Glutamatergic neuron (in vitro differentiated cells): ENCODE measurements around the gene MPV17L2. TPM values are rescaled to one million over a fixed set of nuclear protein-coding genes. Genes with fewer than 3 reads are reported as not detected.
A peak's percentile ranks its signal among the peaks of the same experiment; 100 is the strongest.
"Not testable (repeated sequence)": the region's sequence is repeated elsewhere in the genome, so short reads cannot be mapped to it uniquely, and the experiment has no call there.

Experiments
- DNase-seq: peaks from one replicate; pipeline ENCODE4 v3.0.0; 2022
- H3K27ac Mint-ChIP-seq: one replicate; pipeline ENCODE4 v1.8.0; 2020; ENCODE audit warnings: mild to moderate bottlenecking, mixed read lengths, inconsistent platforms; ENCODE audit not compliant: unreplicated experiment
- H3K27me3 Mint-ChIP-seq: one replicate; pipeline ENCODE4 v1.8.0; 2020; ENCODE audit warnings: mild to moderate bottlenecking, moderate library complexity, mixed read lengths, inconsistent platforms; ENCODE audit not compliant: unreplicated experiment
- H3K36me3 Mint-ChIP-seq: one replicate; pipeline ENCODE4 v1.8.0; 2020; ENCODE audit warnings: mild to moderate bottlenecking, mixed read lengths, inconsistent platforms; ENCODE audit not compliant: unreplicated experiment
- H3K4me1 Mint-ChIP-seq: one replicate; pipeline ENCODE4 v1.8.0; 2020; ENCODE audit warnings: mild to moderate bottlenecking, low read depth, mixed read lengths, inconsistent platforms; ENCODE audit not compliant: unreplicated experiment
- H3K4me3 Mint-ChIP-seq: one replicate; pipeline ENCODE4 v1.8.0; 2020; ENCODE audit warnings: mild to moderate bottlenecking, mixed read lengths, inconsistent platforms; ENCODE audit not compliant: unreplicated experiment
- H3K9me3 Mint-ChIP-seq: one replicate; pipeline ENCODE4 v1.8.0; 2020; ENCODE audit warnings: mild to moderate bottlenecking, moderate library complexity, mixed read lengths, inconsistent platforms; ENCODE audit not compliant: unreplicated experiment
- total RNA-seq: library from RNA; stranded (reverse); fragmentation: NEBNext Ultra II Directional; extraction: Animal tissue kit (Norgen Biotek cat#: 25700); gene quantifications from one replicate; pipeline ENCODE4 v1.2.1, GENCODE V29; 2021; ENCODE audit not compliant: unreplicated experiment
- TF ChIP-seq, protein P1 (sequence below): fragments of 200-600 bp; sonication (generic); IDR thresholded peaks from one replicate; pipeline ENCODE4 v1.5.0; 2021; ENCODE audit not compliant: partially characterized antibody, unreplicated experiment

Gene MPV17L2
- total RNA-seq, 1 donor from 2014 or later: 17.9 TPM

DNA sequence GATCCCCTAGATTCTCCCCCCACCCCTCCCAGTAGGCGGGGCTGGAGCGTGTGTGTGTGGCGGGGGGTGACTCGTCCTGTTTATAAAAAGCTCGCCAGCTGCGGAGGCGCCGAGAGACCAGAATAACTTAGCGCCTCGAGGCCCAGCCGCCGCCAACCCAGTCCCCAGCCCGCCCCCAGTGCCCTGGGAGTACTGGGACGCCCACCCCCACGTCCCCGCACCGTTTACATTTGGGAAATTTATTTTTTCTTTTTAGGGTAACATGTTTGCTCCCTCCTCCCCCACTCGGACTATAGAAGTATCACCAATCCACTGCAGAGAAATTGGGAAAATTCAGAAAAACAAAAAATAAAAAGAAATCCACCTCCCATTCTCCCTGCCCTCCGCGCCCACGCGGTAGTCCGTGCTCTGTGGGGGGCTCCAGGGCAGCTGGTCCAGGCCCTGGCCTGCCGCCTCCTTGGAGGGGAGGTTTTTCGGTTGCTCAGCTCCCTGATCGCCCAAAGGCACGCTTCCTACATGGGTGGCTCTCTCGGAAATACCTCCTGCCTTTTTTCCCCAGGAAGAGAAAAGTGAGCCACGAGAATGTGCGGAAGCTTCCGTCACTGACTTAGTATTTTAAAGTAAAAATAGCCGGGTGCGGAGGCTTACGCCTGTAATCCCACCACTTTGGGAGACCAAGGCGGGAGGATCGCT lies 12.3 kb downstream of the MPV17L2 start:
- Mint-ChIP-seq H3K27me3 (peaks cover 3% of the 10 kb centered on the region), H3K4me1 (peaks cover 3% of the 10 kb centered on the region), H3K9me3 (peaks cover 2% of the 10 kb centered on the region), H3K36me3 (no peaks in the 10 kb centered on the region), H3K4me3 (peak overlapping the region; percentile 87), H3K27ac (peak overlapping the region; percentile 87)
- TF ChIP-seq, protein P1, sequence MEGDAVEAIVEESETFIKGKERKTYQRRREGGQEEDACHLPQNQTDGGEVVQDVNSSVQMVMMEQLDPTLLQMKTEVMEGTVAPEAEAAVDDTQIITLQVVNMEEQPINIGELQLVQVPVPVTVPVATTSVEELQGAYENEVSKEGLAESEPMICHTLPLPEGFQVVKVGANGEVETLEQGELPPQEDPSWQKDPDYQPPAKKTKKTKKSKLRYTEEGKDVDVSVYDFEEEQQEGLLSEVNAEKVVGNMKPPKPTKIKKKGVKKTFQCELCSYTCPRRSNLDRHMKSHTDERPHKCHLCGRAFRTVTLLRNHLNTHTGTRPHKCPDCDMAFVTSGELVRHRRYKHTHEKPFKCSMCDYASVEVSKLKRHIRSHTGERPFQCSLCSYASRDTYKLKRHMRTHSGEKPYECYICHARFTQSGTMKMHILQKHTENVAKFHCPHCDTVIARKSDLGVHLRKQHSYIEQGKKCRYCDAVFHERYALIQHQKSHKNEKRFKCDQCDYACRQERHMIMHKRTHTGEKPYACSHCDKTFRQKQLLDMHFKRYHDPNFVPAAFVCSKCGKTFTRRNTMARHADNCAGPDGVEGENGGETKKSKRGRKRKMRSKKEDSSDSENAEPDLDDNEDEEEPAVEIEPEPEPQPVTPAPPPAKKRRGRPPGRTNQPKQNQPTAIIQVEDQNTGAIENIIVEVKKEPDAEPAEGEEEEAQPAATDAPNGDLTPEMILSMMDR: no peak
- DNase-seq: peak; percentile 64

DNA sequence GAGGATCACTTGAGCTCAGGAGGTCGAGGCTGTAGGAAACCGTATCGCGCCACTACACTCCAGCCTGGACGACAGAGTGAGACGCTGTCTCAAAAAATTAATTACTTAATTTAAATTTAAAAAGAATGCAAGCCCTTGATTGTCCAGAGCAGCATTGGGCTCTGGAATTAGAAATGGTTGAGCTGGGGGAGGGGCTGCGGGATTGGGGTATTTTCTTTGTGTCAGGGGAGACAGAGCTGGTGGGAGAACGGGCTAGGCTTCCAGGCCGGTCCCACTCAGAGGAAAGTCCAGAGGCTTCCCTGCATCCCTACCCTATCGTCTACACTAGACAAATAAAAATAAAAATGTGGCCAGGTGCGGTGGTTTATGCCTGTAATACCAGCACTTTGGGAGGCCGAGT lies 13.0 kb downstream of the MPV17L2 start:
- TF ChIP-seq, protein P1: no peak
- H3K27ac Mint-ChIP-seq: no peak overlapping the region
- no peak for DNase-seq
- peaks cover 2% of the 10 kb centered on the region for H3K9me3 Mint-ChIP-seq
- H3K4me1 Mint-ChIP-seq: peaks cover 3% of the 10 kb centered on the region
- no peaks in the 10 kb centered on the region for H3K36me3 Mint-ChIP-seq
- peaks cover 3% of the 10 kb centered on the region for H3K27me3 Mint-ChIP-seq
- H3K4me3 Mint-ChIP-seq: peak overlapping the region; percentile 87

DNA sequence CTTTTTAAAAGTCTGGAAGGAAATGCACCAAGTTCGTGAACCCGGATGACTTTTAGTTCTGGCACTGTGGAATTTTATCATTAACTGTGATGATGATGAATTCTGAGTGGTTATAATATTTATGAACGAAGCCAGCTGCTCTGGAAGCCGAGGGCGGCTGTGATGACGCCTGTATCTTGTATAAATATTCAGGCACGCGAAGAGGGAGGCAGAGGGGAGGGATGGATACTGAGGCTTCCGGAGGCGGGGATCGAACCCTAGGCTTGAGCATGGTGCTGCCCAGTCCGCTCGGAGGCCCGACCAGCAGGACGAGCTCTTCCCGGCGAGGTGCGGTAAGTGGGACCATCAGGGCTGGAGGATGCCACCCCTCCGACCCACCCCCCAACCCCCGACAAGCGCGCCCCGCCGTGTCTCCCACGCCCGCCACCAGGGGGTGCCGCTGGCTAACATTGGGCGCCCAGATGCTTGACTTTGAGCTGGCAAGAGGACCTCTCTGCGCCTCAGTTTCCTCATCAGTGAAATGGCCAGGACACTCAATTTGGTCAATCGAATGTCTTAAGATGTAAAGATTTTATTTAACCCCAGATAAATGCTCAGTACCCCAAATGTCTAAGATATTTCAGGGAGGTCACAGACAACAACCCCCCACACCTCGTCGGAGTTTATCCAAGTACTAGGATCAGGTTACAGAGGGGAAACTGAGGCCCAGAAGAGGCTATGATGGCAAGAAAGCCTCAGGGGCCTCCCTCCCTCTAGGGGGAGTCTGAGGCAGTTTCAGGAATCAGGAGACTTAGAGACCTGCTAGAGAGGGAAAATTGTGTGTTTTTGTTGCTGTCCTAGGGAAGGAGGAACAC lies 15.3 kb downstream of the MPV17L2 start:
- peak; percentile 65 for DNase-seq
- Mint-ChIP-seq H3K9me3 (peaks cover 2% of the 10 kb centered on the region), H3K4me1 (peaks cover under 1% of the 10 kb centered on the region), H3K27me3 (peaks cover 3% of the 10 kb centered on the region), H3K36me3 (no peaks in the 10 kb centered on the region), H3K27ac (no peak overlapping the region), H3K4me3 (no peak overlapping the region)
- TF ChIP-seq, protein P1: peak; percentile 80

DNA sequence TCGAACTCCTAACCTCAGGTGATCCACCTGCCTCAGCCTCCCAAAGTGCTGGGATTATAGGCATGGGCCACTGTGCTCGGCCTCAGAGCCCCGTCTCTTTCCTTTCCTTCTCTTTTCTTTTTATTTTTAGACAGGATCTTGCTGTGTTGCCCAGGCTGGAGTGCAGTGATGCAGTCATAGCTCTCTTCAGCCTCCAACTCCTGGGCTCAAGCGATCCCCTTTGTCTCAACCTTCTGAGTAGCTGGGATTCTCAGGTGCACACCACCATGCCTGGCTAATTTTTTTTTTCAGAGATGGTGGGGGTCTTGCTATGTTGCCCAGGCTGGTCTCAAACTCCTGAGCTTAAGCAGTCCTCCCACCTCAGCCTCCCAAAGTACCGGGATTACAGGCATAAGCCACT lies 16.9 kb downstream of the MPV17L2 start:
- DNase-seq, H3K36me3 Mint-ChIP-seq, H3K4me3 Mint-ChIP-seq, H3K9me3 Mint-ChIP-seq, H3K27ac Mint-ChIP-seq, H3K27me3 Mint-ChIP-seq, H3K4me1 Mint-ChIP-seq: not testable (repeated sequence)

DNA sequence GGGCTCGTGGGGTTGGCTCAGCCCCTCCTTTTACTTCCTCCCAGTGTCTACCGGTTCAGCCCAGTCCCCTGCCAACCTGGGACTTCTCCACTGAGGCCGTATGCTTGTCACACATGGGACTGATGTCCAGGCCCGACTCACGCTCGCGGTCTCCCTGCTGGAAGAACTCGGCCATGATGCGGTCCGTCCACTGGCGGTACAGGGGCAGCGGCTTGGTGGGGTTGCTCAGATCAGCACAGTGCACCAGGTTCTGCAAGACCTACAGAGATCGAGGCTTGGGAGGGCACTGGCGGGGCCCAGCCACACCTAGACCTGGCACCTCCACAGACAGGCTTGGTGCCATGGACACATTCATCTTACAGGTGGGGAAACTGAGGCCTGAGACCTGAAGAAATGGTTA lies 18.7 kb downstream of the MPV17L2 start:
- H3K27me3 Mint-ChIP-seq: peaks cover 3% of the 10 kb centered on the region
- H3K4me3 Mint-ChIP-seq: no peak overlapping the region
- H3K4me1 Mint-ChIP-seq: no peaks in the 10 kb centered on the region
- no peaks in the 10 kb centered on the region for H3K36me3 Mint-ChIP-seq
- no peak for DNase-seq
- no peaks in the 10 kb centered on the region for H3K9me3 Mint-ChIP-seq
- no peak overlapping the region for H3K27ac Mint-ChIP-seq
- TF ChIP-seq, protein P1: no peak
